CD4-positive, alpha-beta T cell (primary cell): Measurements from ENCODE around the gene FCGR3A. TPM values are rescaled to one million over a fixed set of nuclear protein-coding genes. Genes with fewer than 3 reads are reported as not detected.
A peak's percentile ranks its signal among the peaks of the same experiment; 100 is the strongest.
"Not testable (repeated sequence)": the region's sequence is repeated elsewhere in the genome, so short reads cannot be mapped to it uniquely, and the experiment has no call there.

ENCODE experiments used
- ATAC-seq: fragments of 200-7000 bp; cut with Tn5 transposase; one replicate; pipeline ENCODE4 v1.10.0; 2022; ENCODE audit warnings: mild to moderate bottlenecking; ENCODE audit not compliant: poor library complexity
- CTCF ChIA-PET: fragments of 350-600 bp; sonication (Branson Sonifier 250); formaldehyde crosslinking; loops from one replicate; lab custom pipeline; 2021; ENCODE audit warnings: antibody characterized with exemption, inconsistent platforms; lab: Charles Lee
- POLR2A ChIA-PET: fragments of 350-600 bp; sonication (Branson Sonifier 250); formaldehyde crosslinking; loops from one replicate; lab custom pipeline; 2021; ENCODE audit warnings: antibody characterized with exemption, inconsistent platforms; lab: Charles Lee
- DNase-seq, 14 experiments: peaks; one replicate each; pipeline ENCODE4 v3.0.0-alpha.2; 2013 to 2020; ENCODE audit warnings: mixed read lengths in 2 of 14
- H3K27ac ChIP-seq, 2 donors: one replicate each; pipeline versions ENCODE4 v1.5.1 to v1.7.0; 2013; ENCODE audit warnings: low read length in 2 of 2, low read depth in 1 of 2, mild to moderate bottlenecking in 1 of 2
- H3K27me3 ChIP-seq, 2 experiments: 1 replicate in 1 of 2; 2 replicates in 1 of 2; pipeline versions ENCODE4 v1.6.1 to v1.7.0; 2013; ENCODE audit warnings: low read length in 2 of 2, control low read depth in 1 of 2, mild to moderate bottlenecking in 1 of 2, moderate library complexity in 1 of 2; ENCODE audit not compliant: insufficient read depth in 2 of 2, control insufficient read depth in 1 of 2
- H3K36me3 ChIP-seq: one replicate; pipeline ENCODE4 v1.6.1; 2013; ENCODE audit warnings: low read length, control low read depth; ENCODE audit not compliant: insufficient read depth
- H3K4me1 ChIP-seq: one replicate; pipeline ENCODE4 v1.6.1; 2013; ENCODE audit warnings: low read length, control low read depth; ENCODE audit not compliant: insufficient read depth
- H3K4me3 ChIP-seq: one replicate; pipeline ENCODE4 v1.5.1; 2013; ENCODE audit warnings: mild to moderate bottlenecking, low read length, moderate library complexity
- H3K9me3 ChIP-seq, 2 experiments: 1 replicate in 1 of 2; 2 replicates in 1 of 2; pipeline versions ENCODE4 v1.6.1 to v1.7.0; 2013; ENCODE audit warnings: low read length in 2 of 2, mild to moderate bottlenecking in 2 of 2, control low read depth in 1 of 2, moderate library complexity in 1 of 2; ENCODE audit not compliant: control insufficient read depth in 1 of 2, insufficient read depth in 1 of 2
- H3K27ac Mint-ChIP-seq: one replicate; pipeline ENCODE4 v1.8.0; 2020; ENCODE audit warnings: mixed read lengths
- H3K27me3 Mint-ChIP-seq: one replicate; pipeline ENCODE4 v1.8.0; 2021; ENCODE audit warnings: mixed read lengths
- H3K36me3 Mint-ChIP-seq: one replicate; pipeline ENCODE4 v1.8.0; 2021; ENCODE audit warnings: low read depth, mixed read lengths
- H3K4me1 Mint-ChIP-seq: one replicate; pipeline ENCODE4 v1.8.0; 2021; ENCODE audit warnings: low read depth, mixed read lengths
- H3K4me3 Mint-ChIP-seq: one replicate; pipeline ENCODE4 v1.8.0; 2020; ENCODE audit warnings: mild to moderate bottlenecking, mixed read lengths
- H3K9me3 Mint-ChIP-seq: one replicate; pipeline ENCODE4 v1.8.0; 2020; ENCODE audit warnings: mixed read lengths
- intact Hi-C, 2 experiments: fragments of 100-400 bp; cut with DNase I in 1 of 2; cut with micrococcal nuclease in 1 of 2; formaldehyde crosslinking; loops; one replicate each; pipeline versions ENCODE4 v1.15.1 to v1.9.0; 2023 to 2025; cut with DNase I, micrococcal nuclease
- total RNA-seq, 174 experiments: library from RNA in 2 of 174; stranded (reverse) in 2 of 174; gene quantifications; one replicate each; pipeline ENCODE4 v1.2.3 and lab custom pipeline; 2021 to 2026

The FCGR3A gene
- total RNA-seq, 2 experiments from 2014 or later: 0.25 to 0.34 TPM

- H3K4me3 Mint-ChIP-seq, H3K4me1 ChIP-seq, H3K4me3 ChIP-seq, H3K9me3 ChIP-seq, intact Hi-C loops, H3K4me1 Mint-ChIP-seq, H3K36me3 Mint-ChIP-seq, DNase-seq, H3K27me3 Mint-ChIP-seq, POLR2A ChIA-PET, H3K9me3 Mint-ChIP-seq, H3K27ac Mint-ChIP-seq, H3K36me3 ChIP-seq, H3K27me3 ChIP-seq, ATAC-seq, CTCF ChIA-PET, H3K27ac ChIP-seq: not testable (repeated sequence)
Measured at GRCh38 chr1:161576676-161577075, 27.1 kb upstream of the FCGR3A start.

GRCh38 chr1:161571703-161572102 lies 22.1 kb upstream of the FCGR3A start:
- H3K36me3 Mint-ChIP-seq, H3K4me3 Mint-ChIP-seq, DNase-seq, H3K4me1 ChIP-seq, H3K27me3 ChIP-seq, H3K4me3 ChIP-seq, ATAC-seq, H3K4me1 Mint-ChIP-seq, H3K9me3 Mint-ChIP-seq, intact Hi-C loops, H3K9me3 ChIP-seq, H3K27ac Mint-ChIP-seq, CTCF ChIA-PET, H3K27me3 Mint-ChIP-seq, H3K36me3 ChIP-seq, POLR2A ChIA-PET, H3K27ac ChIP-seq: not testable (repeated sequence)

- DNase-seq, H3K36me3 ChIP-seq, H3K27ac Mint-ChIP-seq, H3K4me1 Mint-ChIP-seq, H3K9me3 ChIP-seq, H3K4me3 ChIP-seq, H3K4me1 ChIP-seq, POLR2A ChIA-PET, ATAC-seq, H3K4me3 Mint-ChIP-seq, H3K27ac ChIP-seq, H3K36me3 Mint-ChIP-seq, H3K27me3 ChIP-seq, CTCF ChIA-PET, H3K9me3 Mint-ChIP-seq: not testable (repeated sequence)
- intact Hi-C loops: loop anchor here in 1 of 2 experiments (10.0 kb wide), 2 partner anchors 82 to 178 kb away; partner anchors contain the start of gene DUSP12
- peaks cover 14% of the 10 kb centered on the region for H3K27me3 Mint-ChIP-seq
Measured at GRCh38 chr1:161566602-161566960, 17.0 kb upstream of the FCGR3A start.

GRCh38 chr1:161563522-161563921 lies 13.9 kb upstream of the FCGR3A start:
- Mint-ChIP-seq H3K27me3 (peaks cover 14% of the 10 kb centered on the region), H3K4me1 (peaks cover 12% of the 10 kb centered on the region)
- H3K4me1 ChIP-seq, H3K9me3 Mint-ChIP-seq, H3K4me3 Mint-ChIP-seq, POLR2A ChIA-PET, H3K36me3 ChIP-seq, CTCF ChIA-PET, H3K9me3 ChIP-seq, DNase-seq, ATAC-seq, H3K27ac Mint-ChIP-seq, H3K27me3 ChIP-seq, H3K27ac ChIP-seq, H3K36me3 Mint-ChIP-seq, H3K4me3 ChIP-seq: not testable (repeated sequence)
- intact Hi-C loops: loop anchor here in 1 of 2 experiments (10.0 kb wide), 2 partner anchors 79 to 181 kb away; partner anchors contain the start of gene DUSP12

- H3K36me3 ChIP-seq, H3K9me3 ChIP-seq, H3K27ac ChIP-seq, H3K4me3 Mint-ChIP-seq, DNase-seq, ATAC-seq, H3K27ac Mint-ChIP-seq, H3K36me3 Mint-ChIP-seq, CTCF ChIA-PET, H3K4me1 ChIP-seq, H3K4me3 ChIP-seq, H3K9me3 Mint-ChIP-seq, H3K27me3 ChIP-seq, POLR2A ChIA-PET: not testable (repeated sequence)
- intact Hi-C loops: loop anchor here in 1 of 2 experiments (10.0 kb wide), 2 partner anchors 78 to 182 kb away; partner anchors contain the start of gene DUSP12
- peaks cover 12% of the 10 kb centered on the region for H3K4me1 Mint-ChIP-seq
- peaks cover 14% of the 10 kb centered on the region for H3K27me3 Mint-ChIP-seq
Measured at GRCh38 chr1:161562441-161562840, 12.8 kb upstream of the FCGR3A start.

GRCh38 chr1:161560960-161561715 lies 11.5 kb upstream of the FCGR3A start:
- POLR2A ChIA-PET, H3K4me3 Mint-ChIP-seq, H3K4me1 ChIP-seq, H3K36me3 Mint-ChIP-seq, H3K27me3 ChIP-seq, H3K27ac Mint-ChIP-seq, H3K4me3 ChIP-seq, H3K27me3 Mint-ChIP-seq, H3K9me3 Mint-ChIP-seq, H3K9me3 ChIP-seq, H3K36me3 ChIP-seq, H3K27ac ChIP-seq, H3K4me1 Mint-ChIP-seq, CTCF ChIA-PET: not testable (repeated sequence)
- peak; percentile 43 for ATAC-seq
- DNase-seq: peak in 3 of 14 experiments; percentile 60 to 73 (median 68)
- intact Hi-C loops: loop anchor here in 1 of 2 experiments (10.0 kb wide), 2 partner anchors 76 to 184 kb away; partner anchors contain the start of gene DUSP12
